Liver (tissue), 9 donors: ENCODE results near the gene KNDC1. TPM values are rescaled to one million over a fixed set of nuclear protein-coding genes. Genes with fewer than 3 reads are reported as not detected.

Source experiments
- DNase-seq: peaks from one replicate; pipeline ENCODE4 v3.0.0-alpha.2; 2017; ENCODE audit warnings: low spot score
- H3K27ac ChIP-seq, 2 donors: one replicate each; pipeline ENCODE4 v1.7.0; 2013; ENCODE audit warnings: inconsistent platforms in 2 of 2, low read length in 2 of 2, control low read depth in 1 of 2, low read depth in 1 of 2, mild to moderate bottlenecking in 1 of 2
- H3K27me3 ChIP-seq, 4 donors: one replicate each; pipeline versions ENCODE4 v1.6.1 to v1.7.0; 2013; ENCODE audit warnings: low read length in 3 of 4, inconsistent platforms in 1 of 4, mild to moderate bottlenecking in 1 of 4, moderate library complexity in 1 of 4; ENCODE audit not compliant: control insufficient read depth in 4 of 4, insufficient read depth in 4 of 4
- H3K36me3 ChIP-seq, 4 donors: one replicate each; pipeline versions ENCODE4 v1.6.1 to v1.7.0; 2013; ENCODE audit warnings: low read length in 3 of 4, mild to moderate bottlenecking in 3 of 4, low read depth in 1 of 4, moderate library complexity in 1 of 4; ENCODE audit not compliant: control insufficient read depth in 4 of 4, insufficient read depth in 3 of 4
- H3K4me1 ChIP-seq, 4 donors: one replicate each; pipeline versions ENCODE4 v1.6.1 to v1.7.0; 2013; ENCODE audit warnings: low read length in 3 of 4, mild to moderate bottlenecking in 3 of 4, moderate library complexity in 1 of 4; ENCODE audit not compliant: control insufficient read depth in 4 of 4, insufficient read depth in 4 of 4
- H3K4me3 ChIP-seq, 3 donors: one replicate each; pipeline versions ENCODE4 v1.6.1 to v1.7.0; 2013; ENCODE audit warnings: low read length in 3 of 3, control low read depth in 1 of 3, low read depth in 1 of 3, mild to moderate bottlenecking in 1 of 3
- H3K9ac ChIP-seq, 2 donors: one replicate each; pipeline ENCODE4 v1.7.0; 2013; ENCODE audit warnings: low read length in 2 of 2, mild to moderate bottlenecking in 2 of 2, moderate library complexity in 2 of 2, control low read depth in 1 of 2, low read depth in 1 of 2
- H3K9me3 ChIP-seq, 4 donors: one replicate each; pipeline versions ENCODE4 v1.6.1 to v1.7.0; 2013; ENCODE audit warnings: low read length in 3 of 4; ENCODE audit not compliant: control insufficient read depth in 4 of 4
- CTCF ChIP-seq: fragments of 150-350 bp; IDR thresholded peaks from 2 replicates; pipeline ENCODE4 v1.5.1; 2017; ENCODE audit warnings: improper control_type of control experiment, low read depth, low read length; ENCODE audit not compliant: missing input control
- FOXA1 ChIP-seq: IDR thresholded peaks from 2 replicates; pipeline ENCODE4 v1.6.1; 2016; ENCODE audit warnings: antibody characterized with exemption
- GABPA ChIP-seq, 2 donors: IDR thresholded peaks in 1 of 2; conservative IDR thresholded peaks in 1 of 2; 2 replicates each; pipeline ENCODE4 v1.6.1; 2016; ENCODE audit warnings: antibody characterized with exemption in 2 of 2, mild to moderate bottlenecking in 1 of 2, moderate library complexity in 1 of 2
- HNF4A ChIP-seq, 2 donors: conservative IDR thresholded peaks; 2 replicates each; pipeline ENCODE4 v1.6.1; 2016; ENCODE audit warnings: antibody characterized with exemption in 2 of 2, mild to moderate bottlenecking in 2 of 2
- HNF4G ChIP-seq: IDR thresholded peaks from 2 replicates; pipeline ENCODE4 v1.6.1; 2016; ENCODE audit warnings: antibody characterized with exemption
- JUND ChIP-seq, 2 donors: IDR thresholded peaks; 2 replicates each; pipeline ENCODE4 v1.6.1; 2016; ENCODE audit warnings: antibody characterized with exemption in 2 of 2
- NR2F2 ChIP-seq: IDR thresholded peaks from 2 replicates; pipeline ENCODE4 v1.6.1; 2016; ENCODE audit warnings: antibody characterized with exemption
- RAD21 ChIP-seq, 2 donors: IDR thresholded peaks; 2 replicates each; pipeline ENCODE4 v1.6.1; 2016; ENCODE audit warnings: antibody characterized with exemption in 2 of 2, mild to moderate bottlenecking in 2 of 2
- REST ChIP-seq: IDR thresholded peaks from 2 replicates; pipeline ENCODE4 v1.6.1; 2016; ENCODE audit warnings: antibody characterized with exemption, mild to moderate bottlenecking
- SP1 ChIP-seq: IDR thresholded peaks from 2 replicates; pipeline ENCODE4 v1.6.1; 2018; ENCODE audit warnings: antibody characterized with exemption, mild to moderate bottlenecking
- TAF1 ChIP-seq: conservative IDR thresholded peaks from 2 replicates; pipeline ENCODE4 v1.6.1; 2016; ENCODE audit warnings: antibody characterized with exemption, mild to moderate bottlenecking
- YY1 ChIP-seq: IDR thresholded peaks from 2 replicates; pipeline ENCODE4 v1.6.1; 2016; ENCODE audit warnings: antibody characterized with exemption, mild to moderate bottlenecking
- WGBS: extraction: QIAGEN DNeasy Blood & Tissue Kit; methylation state at CpG from one replicate; pipeline ENCODE4 v1.1.7; 2013; 5-methylcytosine and 5-hydroxymethylcytosine counted together
- polyA plus RNA-seq, 2 donors: library from polyadenylated mRNA; stranded (reverse) in 1 of 2; unstranded in 1 of 2; fragments of 200-250 nt in 1 of 2; fragments of >200 nt in 1 of 2; fragmentation: Nextera tagmentation in 1 of 2; extraction: Ambion mirVana in 1 of 2; gene quantifications; one replicate each; pipeline versions ENCODE4 v1.2.1 to v1.2.3, GENCODE V29; 2013 to 2015
- total RNA-seq, 2 donors: library from RNA; depleted of rRNA; stranded (reverse); fragments of >200 nt; gene quantifications; one replicate each; pipeline ENCODE4 v1.2.3, GENCODE V29; 2014
- TF ChIP-seq, protein P1 (sequence below): IDR thresholded peaks from 2 replicates; pipeline ENCODE4 v1.6.1; 2016; ENCODE audit warnings: antibody characterized with exemption
- TF ChIP-seq, protein P2 (sequence below): IDR thresholded peaks from 2 replicates; pipeline ENCODE4 v1.6.1; 2016; ENCODE audit warnings: antibody characterized with exemption
- donor health status: healthy.
- donor health status: healthy.
- donor health status: healthy.
- donor health status: healthy.
- donor health status: healthy.

KNDC1 gene
- total and polyA plus RNA-seq, 4 donors = 0.53 to 12.9 (median 4.3) TPM

GRCh38 chr10:133267293-133267692 is 107.3 kb downstream of the KNDC1 start (continued):
- TF ChIP-seq RAD21 (IDR thresholded peaks at IDR 0.05) (no peak), FOXA1 (no peak), HNF4G (no peak), JUND (IDR thresholded peaks at IDR 0.05) (no peak), TAF1 (no peak)

DNA sequence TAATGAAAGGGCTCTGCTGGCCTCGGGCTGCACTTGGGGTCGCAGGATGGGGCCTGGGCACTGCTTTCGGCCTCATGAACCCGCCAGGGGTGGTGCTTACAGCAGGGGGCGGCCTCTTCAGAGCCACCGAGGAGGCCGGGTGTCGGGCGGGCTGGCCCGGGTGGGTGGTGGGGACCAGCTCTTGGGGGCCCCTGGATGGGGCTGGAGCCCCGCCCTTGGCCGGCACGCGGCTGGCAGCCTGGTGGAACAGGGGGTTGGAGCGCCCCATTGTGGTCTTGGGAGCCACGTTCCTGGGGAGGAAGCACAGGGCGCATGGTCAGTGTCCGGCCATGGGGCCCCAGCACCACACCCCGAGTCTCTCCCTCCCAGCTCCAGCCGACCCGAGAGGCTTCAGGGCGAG is 107.8 kb downstream of the KNDC1 start:
- H3K36me3 ChIP-seq = peaks cover 7 to 28% (median 12%) of the 10 kb centered on the region in 4 donors
- H3K4me1 ChIP-seq = no peaks in the 10 kb centered on the region
- H3K4me3 ChIP-seq = no peak overlapping the region
- no peak for TF ChIP-seq REST
- no peak for TF ChIP-seq SP1
- no peak for TF ChIP-seq NR2F2
- TF ChIP-seq YY1 = no peak
- TF ChIP-seq, protein P1, sequence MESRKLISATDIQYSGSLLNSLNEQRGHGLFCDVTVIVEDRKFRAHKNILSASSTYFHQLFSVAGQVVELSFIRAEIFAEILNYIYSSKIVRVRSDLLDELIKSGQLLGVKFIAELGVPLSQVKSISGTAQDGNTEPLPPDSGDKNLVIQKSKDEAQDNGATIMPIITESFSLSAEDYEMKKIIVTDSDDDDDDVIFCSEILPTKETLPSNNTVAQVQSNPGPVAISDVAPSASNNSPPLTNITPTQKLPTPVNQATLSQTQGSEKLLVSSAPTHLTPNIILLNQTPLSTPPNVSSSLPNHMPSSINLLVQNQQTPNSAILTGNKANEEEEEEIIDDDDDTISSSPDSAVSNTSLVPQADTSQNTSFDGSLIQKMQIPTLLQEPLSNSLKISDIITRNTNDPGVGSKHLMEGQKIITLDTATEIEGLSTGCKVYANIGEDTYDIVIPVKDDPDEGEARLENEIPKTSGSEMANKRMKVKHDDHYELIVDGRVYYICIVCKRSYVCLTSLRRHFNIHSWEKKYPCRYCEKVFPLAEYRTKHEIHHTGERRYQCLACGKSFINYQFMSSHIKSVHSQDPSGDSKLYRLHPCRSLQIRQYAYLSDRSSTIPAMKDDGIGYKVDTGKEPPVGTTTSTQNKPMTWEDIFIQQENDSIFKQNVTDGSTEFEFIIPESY = no peak
- TF ChIP-seq, protein P2, sequence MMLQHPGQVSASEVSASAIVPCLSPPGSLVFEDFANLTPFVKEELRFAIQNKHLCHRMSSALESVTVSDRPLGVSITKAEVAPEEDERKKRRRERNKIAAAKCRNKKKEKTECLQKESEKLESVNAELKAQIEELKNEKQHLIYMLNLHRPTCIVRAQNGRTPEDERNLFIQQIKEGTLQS = no peak
- TF ChIP-seq HNF4A (conservative IDR thresholded peaks at IDR 0.05) = no peak
- no peak for TF ChIP-seq HNF4G
- TF ChIP-seq CTCF = no peak
- TF ChIP-seq FOXA1 = no peak
- no peak for TF ChIP-seq GABPA (IDR thresholded peaks at IDR 0.05 in 1 of 2, conservative IDR thresholded peaks at IDR 0.05 in 1 of 2)
- H3K27ac ChIP-seq = no peak overlapping the region
- WGBS = 97% methylated on average over 22 of the region's 22 CpGs
- no peak for DNase-seq
- H3K27me3 ChIP-seq = no peaks in the 10 kb centered on the region
- H3K9me3 ChIP-seq = no peaks in the 10 kb centered on the region
- H3K9ac ChIP-seq = no peak overlapping the region

DNA sequence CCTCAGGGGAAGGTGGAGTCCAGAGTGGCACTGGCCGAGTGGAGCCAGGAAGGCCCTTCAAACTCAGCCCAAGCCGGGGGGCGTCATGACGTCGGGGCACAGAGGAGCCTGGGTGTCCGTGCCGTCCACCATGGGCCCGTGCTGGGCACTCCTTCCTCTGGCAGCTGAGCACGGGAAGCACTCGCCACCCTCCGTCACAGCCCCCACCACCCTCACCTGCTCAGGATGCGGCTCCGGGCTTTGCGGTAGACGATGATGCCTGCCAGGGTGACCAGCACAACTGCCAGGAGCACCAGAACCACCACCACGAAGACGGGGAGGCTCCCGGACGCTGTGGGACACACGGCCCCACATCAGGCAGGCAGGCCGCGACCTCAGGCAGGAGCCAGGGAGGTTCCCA is 108.5 kb downstream of the KNDC1 start:
- no peaks in the 10 kb centered on the region for H3K27me3 ChIP-seq
- H3K27ac ChIP-seq = no peak overlapping the region
- H3K9ac ChIP-seq = no peak overlapping the region
- DNase-seq = no peak
- peaks cover 7 to 28% (median 11%) of the 10 kb centered on the region in 4 donors for H3K36me3 ChIP-seq
- no peak overlapping the region for H3K4me3 ChIP-seq
- TF ChIP-seq HNF4G (no peak), RAD21 (IDR thresholded peaks at IDR 0.05) (no peak), JUND (IDR thresholded peaks at IDR 0.05) (no peak), YY1 (no peak), GABPA (IDR thresholded peaks at IDR 0.05 in 1 of 2, conservative IDR thresholded peaks at IDR 0.05 in 1 of 2) (no peak), CTCF (no peak), NR2F2 (no peak)
- TF ChIP-seq, protein P1 = no peak
- no peaks in the 10 kb centered on the region for H3K9me3 ChIP-seq
- 97% methylated on average over 22 of the region's 22 CpGs for WGBS
- no peaks in the 10 kb centered on the region for H3K4me1 ChIP-seq
